Measurements from ENCODE around the gene TSHZ3.

The TSHZ3 gene

GRCh38 chr19:31354799-31355664, 5.8 kb upstream of the TSHZ3 start:
- DNase-seq, result peak; percentile 64

GRCh38 chr19:31354316-31354715, 5.1 kb upstream of the TSHZ3 start:
- peak; percentile 23 for DNase-seq

GRCh38 chr19:31353833-31354232, 4.6 kb upstream of the TSHZ3 start:
- DNase-seq, result peak; percentile 35

- DNase-seq, result peak; percentile 49
Observed at GRCh38 chr19:31352782-31353651, 3.8 kb upstream of the TSHZ3 start.

- peak; percentile 41 for DNase-seq
Observed at GRCh38 chr19:31352296-31352781, 3.1 kb upstream of the TSHZ3 start.

GRCh38 chr19:31351855-31352195, 2.6 kb upstream of the TSHZ3 start:
- no peak for DNase-seq

GRCh38 chr19:31351056-31351854, 2.0 kb upstream of the TSHZ3 start:
- DNase-seq, result peak; percentile 76

GRCh38 chr19:31350693-31351055, 1.4 kb upstream of the TSHZ3 start:
- no peak for DNase-seq

- peak; percentile 48 for DNase-seq
Observed at GRCh38 chr19:31350033-31350692, 927 bp upstream of the TSHZ3 start.

GRCh38 chr19:31348481-31349159, 616 bp downstream of the TSHZ3 start:
- DNase-seq, result peak; percentile 84

GRCh38 chr19:31347828-31348392, 1.3 kb downstream of the TSHZ3 start:
- DNase-seq, result no peak

- DNase-seq, result no peak
Observed at GRCh38 chr19:31347354-31347753, 1.9 kb downstream of the TSHZ3 start.

GRCh38 chr19:31346184-31347059, 2.8 kb downstream of the TSHZ3 start:
- no peak for DNase-seq

- DNase-seq, result no peak
Observed at GRCh38 chr19:31344403-31344802, 4.8 kb downstream of the TSHZ3 start.

- DNase-seq, result no peak
Observed at GRCh38 chr19:31342926-31343325, 6.3 kb downstream of the TSHZ3 start.

GRCh38 chr19:31340042-31341025, 8.9 kb downstream of the TSHZ3 start:
- DNase-seq, result peak; percentile 44

GRCh38 chr19:31339411-31339810, 9.8 kb downstream of the TSHZ3 start:
- peak; percentile 39 for DNase-seq

GRCh38 chr19:31338069-31338776, 11.0 kb downstream of the TSHZ3 start:
- DNase-seq, result peak; percentile 39
